GM12801 (cell line): ENCODE results near the gene TMEM156.

ENCODE experiments used
- TF ChIP-seq, protein P1 (sequence below): IDR thresholded peaks from one replicate; pipeline ENCODE4 v1.5.1; 2011; ENCODE audit warnings: control low read depth; ENCODE audit not compliant: insufficient read length; ENCODE audit errors: extremely low read depth

Gene TMEM156

DNA sequence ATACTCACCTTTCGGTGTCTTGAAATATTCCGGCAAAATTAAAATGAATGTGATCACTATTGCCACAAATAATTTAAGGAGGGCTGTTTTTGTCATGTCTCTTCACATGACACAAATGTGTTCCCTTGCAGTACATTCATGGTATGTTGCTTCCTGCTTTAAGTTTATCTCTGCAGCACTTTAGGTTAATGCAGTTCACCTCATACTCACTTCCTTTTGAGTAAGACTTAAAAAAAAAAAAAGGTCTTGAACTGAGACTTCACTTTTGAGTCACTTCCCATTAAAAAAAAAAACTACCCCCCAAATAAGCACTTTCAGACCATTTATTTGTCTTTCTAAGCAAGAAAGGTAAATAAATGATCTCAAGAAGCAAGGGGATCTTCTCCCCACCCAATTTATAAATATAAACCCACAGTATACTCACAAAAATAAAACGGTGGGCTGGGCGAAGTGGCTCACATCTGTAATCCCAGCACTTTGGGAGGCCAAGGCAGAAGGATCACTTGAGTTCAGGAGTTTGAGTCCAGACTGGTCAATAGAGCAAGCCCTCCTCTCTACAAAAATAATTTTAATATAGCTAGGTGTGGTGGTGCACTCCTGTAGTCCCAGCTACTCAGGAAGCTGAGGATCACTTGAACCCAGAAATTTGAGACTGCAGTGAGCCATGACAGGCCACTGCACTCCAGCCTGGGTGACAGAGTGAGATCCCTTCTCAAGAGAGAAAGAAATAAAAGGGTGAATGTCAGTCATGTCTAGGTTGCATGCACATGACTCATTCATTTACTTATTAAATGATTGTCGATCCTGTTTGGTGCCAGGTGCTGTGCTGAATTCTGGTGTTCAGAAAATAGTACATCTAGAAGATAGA is at the start of gene TMEM156:
Gene TMEM156 (minus strand): TSS at position 192 of the 868 bp plus-strand sequence. CDS start 96 bp downstream, at position 96.
- TF ChIP-seq, protein P1, sequence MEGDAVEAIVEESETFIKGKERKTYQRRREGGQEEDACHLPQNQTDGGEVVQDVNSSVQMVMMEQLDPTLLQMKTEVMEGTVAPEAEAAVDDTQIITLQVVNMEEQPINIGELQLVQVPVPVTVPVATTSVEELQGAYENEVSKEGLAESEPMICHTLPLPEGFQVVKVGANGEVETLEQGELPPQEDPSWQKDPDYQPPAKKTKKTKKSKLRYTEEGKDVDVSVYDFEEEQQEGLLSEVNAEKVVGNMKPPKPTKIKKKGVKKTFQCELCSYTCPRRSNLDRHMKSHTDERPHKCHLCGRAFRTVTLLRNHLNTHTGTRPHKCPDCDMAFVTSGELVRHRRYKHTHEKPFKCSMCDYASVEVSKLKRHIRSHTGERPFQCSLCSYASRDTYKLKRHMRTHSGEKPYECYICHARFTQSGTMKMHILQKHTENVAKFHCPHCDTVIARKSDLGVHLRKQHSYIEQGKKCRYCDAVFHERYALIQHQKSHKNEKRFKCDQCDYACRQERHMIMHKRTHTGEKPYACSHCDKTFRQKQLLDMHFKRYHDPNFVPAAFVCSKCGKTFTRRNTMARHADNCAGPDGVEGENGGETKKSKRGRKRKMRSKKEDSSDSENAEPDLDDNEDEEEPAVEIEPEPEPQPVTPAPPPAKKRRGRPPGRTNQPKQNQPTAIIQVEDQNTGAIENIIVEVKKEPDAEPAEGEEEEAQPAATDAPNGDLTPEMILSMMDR, result no peak

DNA sequence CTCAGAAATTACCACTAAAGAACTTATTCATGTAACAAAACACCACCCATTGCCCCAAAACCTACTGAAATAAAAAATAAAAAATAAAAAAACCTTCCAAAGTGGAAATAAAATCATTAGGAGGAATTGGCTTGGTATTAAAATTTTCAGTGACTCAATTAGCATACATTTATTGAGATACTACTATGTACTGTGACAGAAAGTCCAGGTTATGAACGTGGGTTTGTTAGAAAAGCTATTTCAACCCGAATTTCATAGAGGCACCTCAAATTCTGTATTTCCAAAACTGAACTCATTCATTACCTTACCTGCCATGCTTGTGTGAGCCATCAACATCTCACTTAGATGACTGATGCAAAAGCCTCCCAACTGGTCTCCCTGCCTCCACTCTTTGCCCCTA is 46.6 kb upstream of the TMEM156 start:
- TF ChIP-seq, protein P1, result no peak

DNA sequence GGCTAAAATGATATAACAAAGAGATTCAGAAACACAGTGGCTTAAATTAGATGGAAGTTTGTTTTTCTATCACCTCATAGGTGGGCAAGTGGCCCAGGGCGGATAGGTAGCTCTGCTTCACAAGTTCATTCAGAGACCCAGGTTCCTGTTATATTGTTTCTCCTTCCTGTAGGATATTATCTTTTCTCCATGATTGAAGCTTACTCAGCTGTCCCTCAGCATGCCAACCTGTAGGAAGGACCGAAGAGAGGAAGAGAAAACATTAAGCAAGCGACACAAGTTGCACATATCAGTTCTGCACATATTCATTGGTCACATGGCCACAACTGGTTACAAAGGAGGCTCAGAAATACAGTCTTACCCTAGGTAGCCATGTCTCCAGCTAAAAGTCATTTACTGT is 36.7 kb upstream of the TMEM156 start:
- TF ChIP-seq, protein P1, result no peak

DNA sequence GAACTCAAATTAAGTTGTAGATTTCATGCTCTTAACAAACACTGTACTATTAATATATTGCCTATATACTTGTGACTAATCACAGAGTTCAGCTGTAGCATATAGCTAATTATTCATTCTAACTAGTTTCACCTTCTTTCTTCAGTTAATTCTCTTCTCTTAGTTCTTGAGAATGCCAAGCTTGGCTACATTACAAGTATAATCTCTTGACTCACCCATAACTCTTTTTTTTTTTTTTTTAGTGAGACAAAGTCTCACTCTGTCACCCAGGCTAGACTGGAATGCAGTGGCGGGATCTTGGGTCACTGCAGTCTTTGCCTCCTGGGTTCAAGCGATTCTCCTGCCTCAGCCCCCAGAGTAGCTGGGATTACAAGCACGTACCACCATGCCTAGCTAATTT is 35.2 kb upstream of the TMEM156 start:
- TF ChIP-seq, protein P1, result no peak

DNA sequence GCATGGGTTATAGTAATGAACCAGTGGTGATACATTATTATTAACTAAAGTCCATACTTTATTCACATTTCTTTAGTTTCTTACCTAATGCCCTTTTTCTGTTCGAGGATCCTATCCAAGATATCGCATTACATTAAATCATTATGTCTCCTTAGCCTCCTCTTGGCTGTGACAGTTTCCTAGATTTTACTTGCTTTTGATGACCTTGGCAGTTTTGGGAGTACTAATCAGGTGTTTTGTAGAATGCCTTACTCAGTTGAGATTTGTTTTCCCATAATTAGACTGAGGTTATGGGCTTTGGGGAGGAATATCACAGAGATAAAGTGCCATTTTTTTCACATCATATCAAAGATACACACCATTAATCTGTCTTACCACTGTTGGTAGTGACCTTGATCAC is 34.8 kb upstream of the TMEM156 start:
- TF ChIP-seq, protein P1, result no peak

- TF ChIP-seq, protein P1, result no peak
These were observed 34.2 kb upstream of the TMEM156 start for GRCh38 chr4:39066371-39066770.

GRCh38 chr4:39063430-39063829 is 31.2 kb upstream of the TMEM156 start:
- TF ChIP-seq, protein P1, result no peak
